GM12878 (cell line): ENCODE measurements around the gene AKAP13.

ENCODE experiments used
- RAD21 ChIP-seq: IDR thresholded peaks from 2 replicates; pipeline ENCODE4 v1.6.1; 2011; ENCODE audit warnings: mild to moderate bottlenecking, low read depth, low read length, moderate library complexity; ENCODE audit not compliant: insufficient read depth
- SRF ChIP-seq, 2 experiments: IDR thresholded peaks; 2 replicates each; pipeline ENCODE4 v1.6.1; 2011; ENCODE audit warnings: low read depth in 2 of 2, low read length in 2 of 2, mild to moderate bottlenecking in 1 of 2, moderate library complexity in 1 of 2
- TF ChIP-seq, protein P1 (sequence below), 3 experiments: IDR thresholded peaks in 2 of 3; conservative IDR thresholded peaks in 1 of 3; 2 replicates each; pipeline ENCODE4 v1.5.1; 2011; ENCODE audit warnings: low read depth in 3 of 3, low read length in 3 of 3, mild to moderate bottlenecking in 3 of 3, control low read depth in 2 of 3, moderate library complexity in 2 of 3, inconsistent platforms in 1 of 3, mixed read lengths in 1 of 3; ENCODE audit not compliant: control insufficient read depth in 2 of 3, insufficient read depth in 1 of 3; ENCODE audit errors: extremely low read depth in 1 of 3

DNA sequence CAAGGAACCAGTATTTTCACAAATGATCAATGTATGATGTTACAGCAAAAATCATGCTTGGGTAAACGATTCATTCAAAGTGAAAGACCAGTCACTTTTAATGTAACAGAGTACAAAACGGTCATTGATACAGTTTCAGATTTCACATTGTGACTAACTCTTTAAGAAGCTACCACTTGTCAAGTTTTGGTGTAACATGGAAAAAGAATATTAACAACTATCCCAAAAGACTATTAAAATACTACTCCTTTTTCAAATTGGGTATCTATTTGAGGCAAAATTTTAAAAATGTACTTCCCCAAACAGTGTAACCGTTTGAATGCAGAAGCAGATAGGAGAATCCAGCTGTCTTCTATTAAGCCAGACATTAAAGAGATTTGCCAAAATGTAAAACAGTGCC lies 31.7 kb downstream of the AKAP13 start:
- TF ChIP-seq RAD21: no peak
- TF ChIP-seq SRF (IDR thresholded peaks at IDR 0.05; ENCODE audit: low read depth in 2 of 2, low read length in 2 of 2): no peak
- TF ChIP-seq, protein P1, sequence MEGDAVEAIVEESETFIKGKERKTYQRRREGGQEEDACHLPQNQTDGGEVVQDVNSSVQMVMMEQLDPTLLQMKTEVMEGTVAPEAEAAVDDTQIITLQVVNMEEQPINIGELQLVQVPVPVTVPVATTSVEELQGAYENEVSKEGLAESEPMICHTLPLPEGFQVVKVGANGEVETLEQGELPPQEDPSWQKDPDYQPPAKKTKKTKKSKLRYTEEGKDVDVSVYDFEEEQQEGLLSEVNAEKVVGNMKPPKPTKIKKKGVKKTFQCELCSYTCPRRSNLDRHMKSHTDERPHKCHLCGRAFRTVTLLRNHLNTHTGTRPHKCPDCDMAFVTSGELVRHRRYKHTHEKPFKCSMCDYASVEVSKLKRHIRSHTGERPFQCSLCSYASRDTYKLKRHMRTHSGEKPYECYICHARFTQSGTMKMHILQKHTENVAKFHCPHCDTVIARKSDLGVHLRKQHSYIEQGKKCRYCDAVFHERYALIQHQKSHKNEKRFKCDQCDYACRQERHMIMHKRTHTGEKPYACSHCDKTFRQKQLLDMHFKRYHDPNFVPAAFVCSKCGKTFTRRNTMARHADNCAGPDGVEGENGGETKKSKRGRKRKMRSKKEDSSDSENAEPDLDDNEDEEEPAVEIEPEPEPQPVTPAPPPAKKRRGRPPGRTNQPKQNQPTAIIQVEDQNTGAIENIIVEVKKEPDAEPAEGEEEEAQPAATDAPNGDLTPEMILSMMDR (IDR thresholded peaks at IDR 0.05 in 2 of 3, conservative IDR thresholded peaks at IDR 0.05 in 1 of 3; ENCODE audit: control insufficient read depth in 2 of 3, extremely low read depth in 1 of 3, insufficient read depth in 1 of 3, low read depth in 3 of 3, low read length in 3 of 3): no peak
